Testis (tissue), 2 donors: ENCODE data around the gene MED25.

ENCODE experiments used
- POLR2A ChIP-seq: fragments of 450-650 bp; IDR thresholded peaks from one replicate; pipeline ENCODE4 v1.6.1; 2017; ENCODE audit warnings: antibody characterized with exemption, mild to moderate bottlenecking, moderate library complexity
- TF ChIP-seq, protein P1 (sequence below), 3 experiments: fragments of 450-650 bp in 2 of 3; fragments of 200-600 bp in 1 of 3; sonication (generic) in 1 of 3; IDR thresholded peaks; one replicate each; pipeline ENCODE4 v1.5.1; 2016 to 2019; ENCODE audit warnings: antibody characterized with exemption in 3 of 3, mild to moderate bottlenecking in 2 of 3, moderate library complexity in 1 of 3

DNA sequence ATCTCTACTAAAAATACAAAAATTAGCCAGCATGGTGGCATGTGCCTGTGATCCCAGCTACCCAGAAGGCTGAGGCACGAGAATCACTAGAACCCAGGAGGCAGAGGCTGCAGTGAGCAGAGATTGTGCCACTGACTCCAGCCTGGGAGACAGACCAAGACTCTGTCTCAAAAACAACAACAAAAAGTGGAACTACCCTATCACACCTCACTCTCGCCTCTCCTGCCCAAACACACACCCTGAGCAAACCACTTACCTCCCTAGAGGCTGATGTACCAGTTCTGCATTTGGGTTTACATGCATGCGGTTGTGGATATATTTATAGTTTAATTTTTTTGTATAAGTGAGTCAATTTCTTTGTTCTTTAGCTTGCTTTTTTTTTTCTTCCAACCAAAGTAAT lies 25.2 kb downstream of the MED25 start:
- TF ChIP-seq, protein P1, sequence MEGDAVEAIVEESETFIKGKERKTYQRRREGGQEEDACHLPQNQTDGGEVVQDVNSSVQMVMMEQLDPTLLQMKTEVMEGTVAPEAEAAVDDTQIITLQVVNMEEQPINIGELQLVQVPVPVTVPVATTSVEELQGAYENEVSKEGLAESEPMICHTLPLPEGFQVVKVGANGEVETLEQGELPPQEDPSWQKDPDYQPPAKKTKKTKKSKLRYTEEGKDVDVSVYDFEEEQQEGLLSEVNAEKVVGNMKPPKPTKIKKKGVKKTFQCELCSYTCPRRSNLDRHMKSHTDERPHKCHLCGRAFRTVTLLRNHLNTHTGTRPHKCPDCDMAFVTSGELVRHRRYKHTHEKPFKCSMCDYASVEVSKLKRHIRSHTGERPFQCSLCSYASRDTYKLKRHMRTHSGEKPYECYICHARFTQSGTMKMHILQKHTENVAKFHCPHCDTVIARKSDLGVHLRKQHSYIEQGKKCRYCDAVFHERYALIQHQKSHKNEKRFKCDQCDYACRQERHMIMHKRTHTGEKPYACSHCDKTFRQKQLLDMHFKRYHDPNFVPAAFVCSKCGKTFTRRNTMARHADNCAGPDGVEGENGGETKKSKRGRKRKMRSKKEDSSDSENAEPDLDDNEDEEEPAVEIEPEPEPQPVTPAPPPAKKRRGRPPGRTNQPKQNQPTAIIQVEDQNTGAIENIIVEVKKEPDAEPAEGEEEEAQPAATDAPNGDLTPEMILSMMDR (IDR thresholded peaks at IDR 0.05), result no peak
- TF ChIP-seq POLR2A, result no peak
